GM21825 (cell line): ENCODE results near the gene NAP1L1.

Source experiments
- ATAC-seq: cut with Tn5 transposase; IDR thresholded peaks from one replicate; pipeline ENCODE4 v1.9.1; 2021; ENCODE audit warnings: mild to moderate bottlenecking, moderate library complexity; ENCODE audit not compliant: unreplicated experiment

NAP1L1 gene

GRCh38 chr12:76084863-76085519 is 506 bp upstream of the NAP1L1 start:
- peak; percentile 56 for ATAC-seq

- no peak for ATAC-seq
Observed at GRCh38 chr12:76083246-76083903, 1.1 kb downstream of the NAP1L1 start.

GRCh38 chr12:76081909-76082308 is 2.6 kb downstream of the NAP1L1 start:
- ATAC-seq: no peak

- no peak for ATAC-seq
Observed at GRCh38 chr12:76080729-76081415, 3.6 kb downstream of the NAP1L1 start.

GRCh38 chr12:76080017-76080728 is 4.3 kb downstream of the NAP1L1 start:
- ATAC-seq: no peak

- no peak for ATAC-seq
Observed at GRCh38 chr12:76078748-76079147, 5.7 kb downstream of the NAP1L1 start.

GRCh38 chr12:76075448-76075847 is 9.0 kb downstream of the NAP1L1 start:
- ATAC-seq: no peak

GRCh38 chr12:76074701-76075336 is 9.7 kb downstream of the NAP1L1 start:
- no peak for ATAC-seq

- ATAC-seq: no peak
Observed at GRCh38 chr12:76073561-76073960, 10.9 kb downstream of the NAP1L1 start.

GRCh38 chr12:76072568-76072967 is 11.9 kb downstream of the NAP1L1 start:
- ATAC-seq: no peak

GRCh38 chr12:76069339-76069738 is 15.1 kb downstream of the NAP1L1 start:
- no peak for ATAC-seq

- ATAC-seq: no peak
Observed at GRCh38 chr12:76065917-76066316, 18.6 kb downstream of the NAP1L1 start.

- no peak for ATAC-seq
Observed at GRCh38 chr12:76064904-76065303, 19.6 kb downstream of the NAP1L1 start.

- ATAC-seq: no peak
Observed at GRCh38 chr12:76060111-76060510, 24.4 kb downstream of the NAP1L1 start.

GRCh38 chr12:76057326-76057725 is 27.2 kb downstream of the NAP1L1 start:
- ATAC-seq: no peak

GRCh38 chr12:76055393-76055792 is 29.1 kb downstream of the NAP1L1 start:
- ATAC-seq: no peak

GRCh38 chr12:76049575-76050251 is 34.8 kb downstream of the NAP1L1 start:
- no peak for ATAC-seq

- no peak for ATAC-seq
Observed at GRCh38 chr12:76047742-76048141, 36.7 kb downstream of the NAP1L1 start.

- no peak for ATAC-seq
Observed at GRCh38 chr12:76047060-76047459, 37.4 kb downstream of the NAP1L1 start.

- ATAC-seq: no peak
Observed at GRCh38 chr12:76043377-76043776, 41.1 kb downstream of the NAP1L1 start.
